Esophagus (tissue), 2 donors: Measurements from ENCODE around the gene DHX58. TPM values are rescaled to one million over a fixed set of nuclear protein-coding genes. Genes with fewer than 3 reads are reported as not detected.

Experiments
- H3K27ac ChIP-seq, 2 donors: one replicate each; pipeline ENCODE4 v1.5.1; 2013; ENCODE audit warnings: low read depth in 2 of 2, mild to moderate bottlenecking in 2 of 2, inconsistent platforms in 1 of 2, low read length in 1 of 2, moderate library complexity in 1 of 2
- H3K27me3 ChIP-seq, 2 donors: one replicate each; pipeline ENCODE4 v1.6.1; 2013; ENCODE audit warnings: low read length in 2 of 2, control low read depth in 1 of 2, mild to moderate bottlenecking in 1 of 2; ENCODE audit not compliant: insufficient read depth in 2 of 2, control insufficient read depth in 1 of 2
- H3K36me3 ChIP-seq, 2 donors: one replicate each; pipeline ENCODE4 v1.6.1; 2013; ENCODE audit warnings: low read length in 1 of 2; ENCODE audit not compliant: control insufficient read depth in 2 of 2, insufficient read depth in 2 of 2
- H3K4me1 ChIP-seq, 2 donors: one replicate each; pipeline ENCODE4 v1.6.1; 2013; ENCODE audit warnings: low read length in 1 of 2; ENCODE audit not compliant: control insufficient read depth in 2 of 2, insufficient read depth in 2 of 2
- H3K4me3 ChIP-seq, 2 donors: one replicate each; pipeline ENCODE4 v1.5.1; 2013; ENCODE audit warnings: low read length in 2 of 2, mild to moderate bottlenecking in 2 of 2, low read depth in 1 of 2, moderate library complexity in 1 of 2
- H3K9me3 ChIP-seq, 2 donors: one replicate each; pipeline ENCODE4 v1.6.1; 2013; ENCODE audit warnings: mild to moderate bottlenecking in 2 of 2, low read depth in 1 of 2, low read length in 1 of 2, moderate library complexity in 1 of 2; ENCODE audit not compliant: control insufficient read depth in 2 of 2, insufficient read depth in 1 of 2
- WGBS, 2 donors: extraction: QIAGEN DNeasy Blood & Tissue Kit; methylation state at CpG; one replicate each; pipeline ENCODE4 v1.1.7; 2013; 5-methylcytosine and 5-hydroxymethylcytosine counted together
- polyA plus RNA-seq, 2 donors: library from polyadenylated mRNA; stranded (reverse); fragments of 200-250 nt; gene quantifications; one replicate each; pipeline ENCODE4 v1.2.3, GENCODE V29; 2013
- donor health status: healthy with polysubstance abuse.
- donor health status: Bipolar disorder and iron deficiency.

DHX58 gene
- polyA plus RNA-seq, 2 donors: 8.3 to 17.8 TPM

DNA sequence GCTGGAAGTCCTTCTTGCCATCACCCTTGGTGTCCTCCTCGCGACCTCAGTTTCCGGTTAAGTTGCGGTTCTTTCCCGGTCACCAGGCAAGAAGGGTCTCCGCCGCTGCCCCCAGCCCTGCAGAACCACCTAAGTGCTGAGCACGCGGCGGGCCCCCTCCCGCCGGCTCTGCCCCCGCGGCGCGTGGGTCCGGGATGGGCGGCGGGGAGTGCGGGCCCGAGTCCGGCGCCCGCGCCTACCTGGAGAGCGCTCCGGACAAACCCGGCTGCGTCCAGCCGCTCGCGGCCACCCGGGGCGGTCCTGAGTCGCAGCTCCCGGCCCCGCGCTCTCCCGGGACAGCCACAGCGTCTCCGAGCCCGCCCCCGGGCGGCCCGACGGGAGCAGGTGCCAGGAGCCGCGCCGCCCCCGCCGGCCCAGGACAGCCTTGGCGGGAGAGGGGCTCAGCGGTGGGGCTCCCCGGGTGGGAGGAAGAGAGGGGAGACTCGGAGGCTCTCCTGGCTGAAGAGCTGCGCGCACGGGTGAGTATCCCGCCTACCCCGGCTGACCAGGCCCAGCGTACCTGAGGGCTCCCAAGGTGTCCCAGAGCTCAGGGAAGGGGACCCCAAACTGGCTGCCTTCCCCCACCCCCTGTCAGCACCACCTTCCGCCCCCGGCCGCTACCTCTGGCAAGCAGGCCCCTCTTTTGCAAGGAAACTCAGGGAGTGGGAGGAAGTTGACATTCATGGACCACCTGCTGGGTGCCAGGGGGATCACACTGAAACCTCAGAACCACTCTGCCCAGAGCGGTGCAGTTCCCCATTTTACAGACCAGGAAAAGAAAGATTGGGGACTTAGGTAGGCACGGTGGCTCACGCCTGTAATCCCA is 40.0 kb downstream of the DHX58 start:
- H3K27ac ChIP-seq: no peak overlapping the region
- WGBS, 2 donors: 11 to 12% methylated on average over 55 to 67 of the region's 67 CpGs

DNA sequence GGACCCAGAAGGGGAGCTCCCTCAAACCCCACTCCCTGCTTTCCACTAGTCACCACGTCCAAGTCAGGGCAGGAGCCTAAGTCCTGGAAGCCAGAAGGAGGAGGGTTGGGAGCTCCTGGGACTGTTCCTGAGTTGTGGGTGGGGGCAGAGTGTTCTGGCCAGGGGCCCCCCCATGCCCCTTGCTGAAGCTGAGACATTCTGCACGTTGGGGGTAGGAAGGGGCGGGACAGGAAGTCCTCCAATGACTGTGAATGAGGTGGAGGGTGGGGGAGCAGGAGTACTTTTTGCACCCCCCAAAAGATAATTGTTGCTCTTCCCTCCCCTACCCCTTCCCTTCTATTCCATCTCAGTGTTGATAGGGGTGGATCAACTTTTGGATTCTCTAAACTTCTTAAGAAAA is 40.7 kb downstream of the DHX58 start:
- H3K27me3 ChIP-seq: peaks cover 0 to 9% of the 10 kb centered on the region in 2 donors
- H3K4me3 ChIP-seq: no peak overlapping the region
- H3K36me3 ChIP-seq: no peaks in the 10 kb centered on the region
- H3K9me3 ChIP-seq: no peaks in the 10 kb centered on the region
- 24 to 49% methylated on average over 3 of the region's 3 CpGs for WGBS, 2 donors
- no peak overlapping the region for H3K27ac ChIP-seq
- peaks cover 3% of the 10 kb centered on the region in 2 donors for H3K4me1 ChIP-seq

More for the DNA sequence above, 40.0 kb downstream of the DHX58 start:
- H3K4me3 ChIP-seq: peak overlapping the region in 1 of 2 donors; percentile 26
- peaks cover 0 to 9% of the 10 kb centered on the region in 2 donors for H3K27me3 ChIP-seq
- no peaks in the 10 kb centered on the region for H3K9me3 ChIP-seq
- peaks cover 3% of the 10 kb centered on the region in 2 donors for H3K4me1 ChIP-seq
- no peaks in the 10 kb centered on the region for H3K36me3 ChIP-seq

DNA sequence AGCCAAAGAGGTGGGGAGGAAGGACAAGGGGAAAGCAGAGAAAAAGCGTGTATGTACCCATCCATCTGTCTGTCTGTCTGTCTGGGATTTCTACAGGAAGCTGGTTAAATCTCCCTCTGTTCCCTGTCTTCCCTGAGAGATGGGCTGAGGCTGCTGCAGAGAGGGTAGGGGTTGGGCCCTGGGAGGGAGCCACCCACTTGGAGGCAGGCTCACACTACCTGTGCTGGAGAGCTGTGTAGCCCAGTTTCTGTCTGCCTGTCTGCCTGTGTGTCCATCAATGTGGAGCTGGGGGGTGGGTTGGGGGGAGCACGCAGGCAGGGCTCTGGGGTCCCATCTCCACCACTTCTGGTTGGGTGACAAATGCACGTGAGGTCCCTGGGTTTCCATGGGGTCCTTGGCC is 43.5 kb downstream of the DHX58 start:
- WGBS, 2 donors: 71 to 77% methylated on average over 3 of the region's 3 CpGs
- Histone ChIP-seq H3K36me3 (no peaks in the 10 kb centered on the region), H3K27ac (no peak overlapping the region), H3K4me1 (peaks cover 3% of the 10 kb centered on the region in 2 donors), H3K4me3 (no peak overlapping the region), H3K9me3 (no peaks in the 10 kb centered on the region), H3K27me3 (peaks cover 0 to 9% of the 10 kb centered on the region in 2 donors)

DNA sequence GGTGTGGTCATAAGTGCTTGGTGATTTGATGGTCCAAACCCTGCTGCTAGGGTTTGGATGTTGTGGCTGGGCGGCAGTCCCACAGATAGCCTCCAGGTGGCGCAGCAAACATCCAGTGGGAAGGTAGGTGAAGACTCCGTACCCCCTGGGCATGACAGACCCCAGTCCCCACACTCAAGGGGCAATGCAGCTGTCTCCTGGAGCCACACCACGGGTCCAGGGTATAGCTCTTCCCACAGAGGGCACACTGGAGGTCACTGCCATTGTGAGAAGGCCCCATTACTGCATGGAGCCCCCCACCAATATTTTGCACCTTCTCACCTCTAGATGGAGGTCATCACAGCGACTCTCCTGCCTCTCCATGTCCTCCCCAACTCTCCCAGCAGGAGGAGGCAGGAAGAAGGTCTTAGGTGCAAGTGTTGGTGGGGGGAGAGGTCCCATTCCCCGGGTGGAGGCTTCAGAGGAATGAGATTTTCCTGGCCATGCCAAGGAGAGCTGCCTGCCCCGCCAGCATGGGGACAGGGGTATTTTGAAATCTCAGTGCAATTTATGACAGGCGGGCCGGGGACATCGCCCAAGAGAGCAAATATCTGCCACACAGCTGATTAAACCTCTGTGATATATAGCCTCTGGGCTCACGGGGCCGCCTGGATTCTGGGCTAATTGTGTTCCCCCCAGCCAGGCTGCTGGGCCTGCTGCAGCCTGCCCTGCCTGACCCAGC is 45.0 kb downstream of the DHX58 start:
- peaks cover 0 to 9% of the 10 kb centered on the region in 2 donors for H3K27me3 ChIP-seq
- peaks cover 3% of the 10 kb centered on the region in 2 donors for H3K4me1 ChIP-seq
- no peak overlapping the region for H3K27ac ChIP-seq
- H3K9me3 ChIP-seq: no peaks in the 10 kb centered on the region
- no peak overlapping the region for H3K4me3 ChIP-seq
- H3K36me3 ChIP-seq: no peaks in the 10 kb centered on the region
- 27% methylated on average over 12 of the region's 12 CpGs for WGBS, 2 donors

DNA sequence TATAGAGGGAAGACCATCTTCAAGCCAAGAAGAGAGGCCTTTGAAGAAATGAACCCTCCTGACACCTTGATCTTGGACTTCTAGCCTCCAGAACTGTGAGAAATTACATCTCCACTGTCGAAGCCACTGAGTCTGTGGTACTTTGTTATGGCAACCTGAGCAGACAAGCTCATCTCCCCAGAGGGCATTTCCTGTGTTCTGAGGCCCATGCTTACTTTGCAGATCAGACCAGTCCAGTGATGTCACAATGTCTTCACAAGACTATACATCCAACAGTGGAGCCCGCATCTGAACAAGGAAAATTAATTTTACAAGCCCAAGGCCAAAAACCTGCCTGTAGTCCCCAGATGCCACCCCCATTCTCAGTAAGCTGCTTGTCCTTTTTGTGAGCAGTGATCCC is 47.3 kb downstream of the DHX58 start:
- no peaks in the 10 kb centered on the region for H3K9me3 ChIP-seq
- peaks cover 0 to 3% of the 10 kb centered on the region in 2 donors for H3K4me1 ChIP-seq
- no peak overlapping the region for H3K4me3 ChIP-seq
- H3K27ac ChIP-seq: no peak overlapping the region
- 60 to 68% methylated on average over 2 of the region's 2 CpGs for WGBS, 2 donors
- no peaks in the 10 kb centered on the region for H3K27me3 ChIP-seq
- H3K36me3 ChIP-seq: no peaks in the 10 kb centered on the region

DNA sequence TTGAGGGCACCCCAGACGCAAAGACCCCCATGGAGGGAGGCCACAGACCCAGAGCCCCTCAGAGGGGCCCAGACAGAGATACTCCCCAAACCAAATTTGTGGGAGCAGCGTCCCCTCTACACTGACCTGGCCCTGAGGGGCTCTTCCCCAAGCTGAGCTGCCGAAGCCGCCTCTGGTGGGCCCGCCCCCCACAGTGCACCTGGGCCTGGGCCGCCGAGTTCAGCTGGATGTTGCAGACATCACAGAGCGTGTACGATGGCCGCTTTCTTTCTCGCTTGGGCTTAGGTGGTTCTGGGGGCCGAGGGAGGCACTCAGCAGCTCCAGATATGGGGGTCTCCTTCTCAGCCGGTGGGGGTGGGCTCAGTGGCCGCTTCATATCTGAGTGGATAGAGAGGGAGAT is 49.8 kb downstream of the DHX58 start:
- Histone ChIP-seq H3K27ac (no peak overlapping the region), H3K36me3 (no peaks in the 10 kb centered on the region), H3K4me1 (no peaks in the 10 kb centered on the region), H3K27me3 (no peaks in the 10 kb centered on the region), H3K9me3 (no peaks in the 10 kb centered on the region), H3K4me3 (no peak overlapping the region)
- WGBS, 2 donors: 87% methylated on average over 14 of the region's 14 CpGs

DNA sequence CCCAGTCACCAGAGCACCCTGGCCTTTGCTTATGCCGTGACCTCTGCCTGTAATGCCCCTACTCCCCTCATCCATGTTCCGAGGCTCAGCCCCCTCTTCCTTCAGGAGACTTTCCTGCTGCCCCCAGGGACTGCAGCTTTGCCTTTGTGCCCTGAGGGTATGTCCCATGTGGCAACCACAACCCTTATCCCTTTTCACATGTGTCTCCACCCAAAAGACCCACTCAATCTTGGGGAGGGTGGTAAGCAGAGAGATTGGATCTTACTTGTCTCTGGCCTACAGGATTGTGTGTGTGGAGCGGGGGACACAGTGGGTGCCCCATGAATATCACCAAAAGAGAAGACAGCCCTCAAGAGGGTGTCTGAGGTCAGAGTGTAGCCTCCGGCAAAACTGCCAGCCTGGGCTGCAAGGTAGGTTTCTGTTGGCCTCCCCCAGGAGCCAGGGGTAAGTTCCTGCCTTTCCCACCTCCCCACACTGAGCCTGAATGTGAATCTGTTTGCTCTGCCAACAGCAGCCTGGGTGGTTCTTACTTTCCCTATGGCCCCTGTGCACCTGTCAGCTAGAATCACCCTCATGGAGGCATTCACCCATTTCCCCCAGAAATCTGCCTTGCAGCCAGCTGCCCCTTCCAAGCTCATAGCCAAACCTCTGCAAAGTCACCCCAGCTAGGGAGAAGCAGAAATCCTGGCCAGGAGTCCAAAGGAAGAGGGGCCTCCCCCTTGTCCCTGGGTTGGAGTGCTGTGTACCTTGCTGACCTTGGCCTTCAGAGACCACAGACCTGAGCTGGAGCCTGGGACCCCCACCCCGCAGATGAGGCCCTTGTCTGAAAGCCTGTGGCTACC is 50.6 kb downstream of the DHX58 start:
- Histone ChIP-seq H3K36me3 (no peaks in the 10 kb centered on the region), H3K4me1 (no peaks in the 10 kb centered on the region), H3K27ac (no peak overlapping the region), H3K4me3 (no peak overlapping the region), H3K9me3 (no peaks in the 10 kb centered on the region), H3K27me3 (no peaks in the 10 kb centered on the region)
- WGBS, 2 donors: 64 to 65% methylated on average over 5 of the region's 5 CpGs

DNA sequence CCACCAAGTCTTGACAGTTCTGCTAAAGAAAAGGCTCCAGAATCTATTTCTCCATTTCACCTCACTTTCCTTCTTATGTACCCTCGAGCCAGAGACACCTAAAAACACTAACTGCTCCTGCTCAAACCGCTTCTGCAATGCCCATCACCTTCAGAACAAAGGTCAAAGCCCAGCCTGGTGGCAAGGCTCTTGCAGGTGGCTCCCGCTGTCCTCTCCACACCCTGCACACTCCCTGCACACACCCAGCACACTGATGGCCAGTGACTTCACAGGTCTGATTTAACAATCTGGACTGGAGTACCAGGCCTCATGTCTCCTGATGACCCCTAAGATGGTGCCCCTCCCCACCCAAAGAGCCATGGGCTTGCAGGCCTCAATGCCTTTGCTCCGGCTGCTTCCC is 52.3 kb downstream of the DHX58 start:
- Histone ChIP-seq H3K27ac (no peak overlapping the region), H3K4me1 (no peaks in the 10 kb centered on the region), H3K36me3 (no peaks in the 10 kb centered on the region), H3K27me3 (no peaks in the 10 kb centered on the region), H3K4me3 (no peak overlapping the region), H3K9me3 (no peaks in the 10 kb centered on the region)
- 80 to 90% methylated on average over 4 of the region's 4 CpGs for WGBS, 2 donors

DNA sequence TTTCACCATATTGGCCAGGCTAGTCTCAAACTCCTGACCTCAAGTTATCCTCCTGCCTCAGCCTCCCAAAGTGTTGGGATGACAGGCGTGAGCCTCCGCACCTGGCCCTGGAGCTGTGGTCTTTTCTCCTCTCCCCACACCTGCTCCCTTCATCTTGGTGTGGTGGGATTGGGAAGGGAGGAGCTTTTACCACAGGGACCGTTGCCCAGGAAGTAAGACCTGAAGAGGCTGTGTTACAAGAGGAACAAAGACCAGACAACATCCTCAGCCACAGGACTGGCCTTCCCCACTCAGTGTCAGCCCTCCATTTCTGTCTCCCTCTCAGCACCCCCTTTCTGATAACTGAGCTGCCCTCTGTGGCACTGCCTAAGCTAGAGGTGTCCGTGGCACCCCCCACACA is 52.7 kb downstream of the DHX58 start:
- H3K36me3 ChIP-seq: no peaks in the 10 kb centered on the region
- H3K27me3 ChIP-seq: no peaks in the 10 kb centered on the region
- WGBS, 2 donors: 70 to 72% methylated on average over 4 of the region's 4 CpGs
- H3K4me3 ChIP-seq: no peak overlapping the region
- H3K4me1 ChIP-seq: no peaks in the 10 kb centered on the region
- H3K27ac ChIP-seq: no peak overlapping the region
- no peaks in the 10 kb centered on the region for H3K9me3 ChIP-seq
